Stimulated activated CD4-positive, alpha-beta T cell treated with anti-CD3 and anti-CD28 coated beads, TNF-alpha, amount 100 ng/mL, for 24 hours (primary cell): ENCODE measurements around the gene FPGT.
"Not testable (repeated sequence)": the region's sequence is repeated elsewhere in the genome, so short reads cannot be mapped to it uniquely, and the experiment has no call there.

Source experiments
- DNase-seq, 3 experiments: peaks; one replicate each; pipeline ENCODE4 v3.0.0-alpha.2; 2020; ENCODE audit warnings: low read depth in 3 of 3

The FPGT gene

DNA sequence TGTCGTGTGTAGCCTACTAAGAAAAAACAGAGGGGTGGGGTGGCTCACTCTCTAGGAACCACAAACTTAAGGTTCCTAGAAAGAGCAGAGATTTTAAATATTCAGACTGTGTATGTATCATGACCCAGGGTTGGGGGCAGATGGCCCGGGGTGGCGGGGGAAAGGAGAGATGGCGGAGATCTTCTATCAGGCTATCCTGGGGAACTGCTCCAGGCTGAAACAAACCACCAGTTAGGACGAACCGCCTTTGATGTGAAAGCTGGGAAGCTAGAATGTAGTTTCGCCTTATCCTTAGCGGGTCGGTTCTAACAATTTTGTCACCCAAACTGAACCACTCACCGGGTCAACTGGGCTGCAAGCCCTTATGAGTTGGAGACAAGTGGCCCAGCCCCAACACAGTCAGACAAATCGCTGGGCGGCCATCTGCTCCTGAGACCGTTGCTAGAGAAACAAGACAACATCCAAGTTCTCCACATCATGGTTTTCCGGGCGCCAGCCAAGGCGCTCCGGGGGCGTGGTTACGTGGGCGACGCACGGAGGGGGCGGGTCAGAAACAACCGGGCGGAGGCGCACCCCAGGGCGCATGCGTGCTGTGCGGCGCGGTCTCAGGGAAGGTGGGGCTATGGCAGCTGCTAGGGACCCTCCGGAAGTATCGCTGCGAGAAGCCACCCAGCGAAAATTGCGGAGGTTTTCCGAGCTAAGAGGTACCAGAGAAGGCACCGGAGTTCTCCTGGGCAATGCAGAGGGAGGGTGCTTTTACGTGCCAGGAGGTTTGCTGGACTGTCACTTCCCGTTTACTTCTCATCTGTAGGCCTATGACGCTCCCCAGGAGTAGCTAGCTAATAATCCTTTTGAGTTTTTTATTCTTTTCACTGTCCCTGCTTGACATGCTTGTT, at the start of gene FPGT, which contains the start of gene LRRIQ3:
TSS of gene FPGT (plus strand) at position 586 of the 896 bp plus-strand sequence. CDS start at position 623, 37 bp downstream.
TSS of gene LRRIQ3 (minus strand) at position 520 of the 896 bp plus-strand sequence. CDS start 14,492 bp downstream, outside the sequence.
- DNase-seq, result peak; percentile 88 to 94 (median 92)

DNA sequence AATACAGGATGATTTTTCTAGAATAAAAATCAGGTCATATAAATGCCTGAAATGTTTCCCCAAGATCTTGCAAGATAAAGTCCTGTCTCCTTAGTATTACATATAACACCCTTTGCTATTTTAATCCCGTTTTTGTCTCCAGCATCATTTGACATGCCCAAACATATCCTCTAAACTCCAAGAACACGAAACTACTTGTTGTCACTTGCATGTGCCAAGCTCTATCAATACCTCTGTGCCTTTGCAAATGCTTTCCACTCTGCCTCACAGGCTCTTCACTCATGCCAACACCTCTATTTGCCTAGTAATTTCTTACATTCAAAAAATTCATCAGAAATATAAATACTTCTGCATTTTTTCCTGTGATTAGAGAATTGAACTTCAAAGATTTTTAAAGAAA, 38.0 kb upstream of the FPGT start:
- DNase-seq, result no peak

DNA sequence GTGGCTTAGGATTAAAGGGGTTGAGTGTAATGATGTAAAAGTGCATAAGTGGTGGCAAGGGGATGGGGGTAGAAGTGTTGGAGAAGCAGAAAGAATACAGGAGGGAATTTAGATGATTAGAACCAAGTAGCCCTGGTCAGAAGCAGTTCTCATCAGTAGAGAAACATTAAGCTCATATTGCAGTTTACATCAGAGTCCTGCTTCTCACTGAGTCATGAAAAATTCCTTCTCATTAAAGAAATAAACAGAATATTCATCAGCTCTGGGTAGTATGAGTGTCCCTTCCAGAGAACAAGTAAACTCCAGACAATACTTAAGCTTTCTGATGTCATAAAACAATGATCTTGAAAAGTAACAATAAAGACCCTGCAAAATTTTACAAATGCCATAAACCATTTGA, 36.5 kb upstream of the FPGT start:
- DNase-seq, result no peak

DNA sequence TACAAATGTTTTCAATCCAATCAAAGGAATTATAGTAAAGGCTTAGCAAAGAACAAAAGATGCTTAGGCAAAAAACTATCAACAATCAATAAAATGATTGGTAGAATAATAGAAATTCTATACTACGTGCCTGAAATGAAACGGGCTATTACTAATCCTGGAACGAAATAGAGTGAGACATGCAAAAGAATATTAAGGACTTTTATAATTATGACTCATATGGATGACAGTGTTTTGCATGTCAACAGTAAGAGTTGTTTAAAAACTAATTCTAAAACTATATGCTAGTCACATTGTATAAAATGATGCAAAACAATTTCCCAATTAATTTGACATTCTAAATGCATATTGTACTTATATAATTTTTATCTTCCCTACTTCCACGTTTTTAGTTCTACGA, 35.7 kb upstream of the FPGT start:
- no peak for DNase-seq

DNA sequence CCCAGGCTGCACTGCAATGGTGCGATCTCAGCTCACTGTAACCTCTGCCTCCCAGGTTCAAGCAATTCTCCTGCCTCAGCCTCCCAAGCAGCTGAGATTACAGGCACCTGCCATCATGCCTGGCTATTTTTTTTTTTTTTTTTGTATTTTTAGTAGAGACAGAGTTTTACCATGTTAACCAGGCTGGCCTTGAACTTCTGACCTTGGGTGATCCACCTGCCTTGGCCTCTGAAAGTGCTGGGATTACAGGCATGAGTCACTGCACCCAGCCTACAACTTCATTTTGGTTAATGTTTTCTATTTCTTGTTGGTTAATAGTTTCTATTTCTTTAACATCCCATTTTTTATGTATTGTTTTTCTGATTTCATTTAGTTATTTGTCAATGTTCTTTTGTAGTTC, 23.6 kb upstream of the FPGT start:
- not testable (repeated sequence) for DNase-seq

DNA sequence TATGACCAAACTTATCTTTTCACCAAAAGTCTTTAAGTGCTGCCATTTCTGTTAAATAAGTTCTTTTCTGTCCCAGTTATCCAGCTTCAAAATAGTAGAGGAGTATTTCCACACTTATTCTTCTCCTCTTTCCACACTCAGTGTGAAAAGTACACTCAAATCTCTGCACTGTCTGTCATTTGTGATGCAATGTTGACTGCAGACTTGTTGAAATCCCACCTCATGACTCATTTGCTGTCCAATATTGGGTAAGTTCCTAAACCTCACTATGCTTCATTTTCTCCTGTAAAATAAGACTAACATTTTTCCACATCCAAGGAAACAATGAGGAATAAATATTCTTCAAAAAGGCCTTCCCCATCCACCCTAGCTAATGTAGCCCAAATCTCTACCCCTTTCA, 17.6 kb upstream of the FPGT start:
- no peak for DNase-seq

DNA sequence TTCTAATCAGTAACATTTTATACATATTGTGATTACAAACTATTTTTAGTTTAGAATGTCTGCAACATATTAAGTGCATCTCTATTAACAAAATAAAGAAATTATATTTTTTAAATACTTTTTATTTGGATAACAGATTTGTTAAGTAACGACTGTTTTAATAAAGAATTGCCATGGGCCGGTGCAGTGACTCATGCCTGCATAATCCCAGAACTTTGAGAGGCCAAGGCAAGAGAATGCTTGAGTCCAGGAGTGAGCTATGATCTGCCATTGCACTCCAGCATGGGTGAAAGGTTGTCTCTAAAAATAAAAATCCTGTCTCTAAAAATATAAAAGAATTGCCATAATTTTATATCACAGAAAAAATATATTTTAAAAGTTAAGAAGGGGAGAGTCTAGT, 4.1 kb upstream of the FPGT start:
- no peak for DNase-seq

DNA sequence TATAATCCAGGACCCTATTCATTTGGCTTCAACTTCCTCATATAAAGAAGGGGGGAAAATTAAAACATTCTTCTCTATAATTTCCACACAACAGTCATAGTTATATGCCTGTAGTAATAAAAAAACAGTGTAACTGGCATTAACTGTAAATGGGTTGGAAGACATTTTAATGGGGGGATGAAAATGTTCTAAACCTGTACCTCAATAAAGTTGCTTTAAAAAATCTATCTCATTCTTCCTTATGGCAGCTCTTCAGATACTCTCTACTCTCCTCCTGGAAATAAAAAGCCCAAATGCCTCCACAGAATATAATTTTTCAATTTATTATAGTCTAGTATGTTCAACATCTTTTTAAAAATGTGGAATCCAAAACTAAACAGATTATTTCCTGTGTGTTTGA, 2.7 kb upstream of the FPGT start:
- no peak for DNase-seq

DNA sequence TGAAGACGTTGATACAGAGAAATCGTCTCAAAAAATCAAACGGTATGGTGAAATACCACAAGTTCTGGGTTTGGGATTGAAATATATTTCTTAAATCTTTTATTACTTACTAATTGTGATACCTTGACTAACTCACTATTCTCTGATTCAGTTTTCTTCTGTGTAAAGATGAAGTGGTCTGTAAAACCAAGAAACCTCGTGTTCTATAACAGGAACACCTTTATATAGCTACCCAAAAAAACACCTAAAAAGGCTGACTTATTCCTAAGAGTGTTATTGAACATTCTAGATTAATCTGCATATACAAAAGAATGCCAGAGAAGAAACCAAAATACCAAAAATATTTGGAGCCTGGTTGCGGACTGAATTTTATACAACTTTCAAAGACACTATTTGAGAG, 787 bp upstream of the FPGT start:
- no peak for DNase-seq

DNA sequence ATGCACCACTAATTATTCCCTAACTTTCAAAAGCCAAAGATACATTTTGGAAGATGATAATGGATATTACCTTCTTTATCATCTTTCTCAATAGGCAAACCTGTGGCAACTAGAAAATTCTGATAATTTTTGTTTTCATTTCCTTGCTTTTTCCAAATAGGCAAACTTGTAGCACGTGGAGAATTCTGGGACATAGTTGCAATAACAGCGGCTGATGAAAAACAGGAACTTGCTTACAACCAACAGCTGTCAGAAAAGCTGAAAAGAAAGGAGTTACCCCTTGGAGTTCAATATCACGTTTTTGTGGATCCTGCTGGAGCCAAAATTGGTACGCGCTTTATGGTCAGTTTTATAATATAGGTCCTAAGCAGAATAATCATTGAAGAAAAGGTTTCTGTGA, 1.5 kb downstream of the FPGT start:
- DNase-seq, result no peak

DNA sequence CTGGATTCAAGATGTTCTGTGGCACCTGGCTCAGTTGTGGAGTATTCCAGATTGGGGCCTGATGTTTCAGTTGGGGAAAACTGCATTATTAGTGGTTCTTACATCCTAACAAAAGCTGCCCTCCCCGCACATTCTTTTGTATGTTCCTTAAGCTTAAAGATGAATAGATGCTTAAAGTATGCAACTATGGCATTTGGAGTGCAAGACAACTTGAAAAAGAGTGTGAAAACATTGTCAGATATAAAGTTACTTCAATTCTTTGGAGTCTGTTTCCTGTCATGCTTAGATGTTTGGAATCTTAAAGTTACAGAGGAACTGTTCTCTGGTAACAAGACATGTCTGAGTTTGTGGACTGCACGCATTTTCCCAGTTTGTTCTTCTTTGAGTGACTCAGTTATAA, 7.2 kb downstream of the FPGT start:
- no peak for DNase-seq

DNA sequence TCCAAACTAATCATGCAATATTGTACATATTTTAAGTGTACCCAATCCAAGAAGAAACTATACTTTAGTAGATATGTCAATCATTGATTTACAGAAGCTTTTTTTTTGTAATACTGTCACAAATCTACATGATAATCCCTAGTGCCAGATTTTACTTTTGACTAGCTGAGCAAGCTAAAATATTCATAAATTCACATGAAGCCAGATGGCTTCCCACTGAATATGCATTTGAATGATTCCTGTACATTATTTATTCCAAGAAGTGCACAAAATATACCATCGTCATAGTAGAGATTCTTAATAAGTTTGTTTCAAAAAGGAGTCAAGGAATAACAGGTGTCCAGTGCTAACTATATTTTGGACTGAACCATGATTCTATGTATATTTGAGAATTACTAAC, 17.2 kb downstream of the FPGT start:
- no peak for DNase-seq

DNA sequence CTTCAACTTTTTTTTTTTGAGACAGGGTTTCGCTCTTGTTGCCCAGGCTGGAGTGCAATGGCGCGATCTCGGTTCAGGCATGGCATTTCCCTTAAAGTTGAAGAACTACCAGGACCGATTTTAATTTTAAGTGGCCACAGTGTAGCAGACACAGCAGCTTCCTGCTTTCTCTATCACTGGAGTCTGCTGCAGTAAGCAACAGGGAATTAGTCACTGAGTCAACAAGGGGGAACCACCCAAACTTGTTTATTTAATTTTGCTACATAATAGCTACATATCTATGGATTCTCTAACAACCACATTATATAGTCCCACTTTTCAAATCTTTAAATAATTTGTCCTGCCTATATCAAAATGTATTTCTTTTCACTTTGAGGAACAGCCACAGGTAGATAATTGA, 24.7 kb downstream of the FPGT start:
- DNase-seq, result no peak

DNA sequence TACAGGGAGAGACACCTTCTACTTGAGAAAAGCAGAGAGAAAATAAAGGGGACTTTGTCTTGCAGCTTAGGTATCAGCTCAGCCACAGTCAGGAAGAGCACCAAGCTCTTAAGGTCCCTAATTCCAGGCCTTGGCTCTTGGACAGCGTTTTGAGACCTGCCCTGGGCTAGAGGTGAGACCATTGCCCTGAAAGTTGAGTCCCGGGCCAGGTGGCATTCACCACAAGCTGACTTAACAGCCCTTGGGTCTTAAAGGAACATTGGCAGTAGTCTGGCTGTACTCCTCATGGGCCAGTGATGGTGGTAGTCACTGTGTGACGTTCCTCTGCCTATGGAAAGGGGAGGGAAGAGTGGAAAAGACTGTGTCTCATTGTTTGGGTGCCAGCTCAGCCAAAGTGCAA, 25.4 kb downstream of the FPGT start:
- no peak for DNase-seq

DNA sequence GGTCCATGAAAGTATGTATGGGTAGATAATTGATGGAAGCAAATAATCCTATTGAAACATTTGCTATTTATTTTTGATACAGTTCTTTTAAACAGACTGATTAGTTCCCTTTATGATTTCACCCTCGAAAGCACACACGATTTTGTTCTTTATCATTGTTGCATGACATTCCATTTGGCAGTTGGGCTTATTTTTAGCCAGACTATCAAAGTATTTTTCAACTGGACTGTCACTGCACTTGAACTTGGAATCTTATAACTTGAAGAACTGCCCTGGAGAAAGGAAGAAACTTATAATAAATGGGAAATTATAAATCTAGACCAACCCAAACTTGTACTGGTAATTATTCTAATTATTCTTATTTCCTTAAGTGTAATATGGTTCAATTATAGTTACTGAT, 37.1 kb downstream of the FPGT start, which contains the start of gene TNNI3K:
TSS of gene TNNI3K (plus strand) at position 235 of the 400 bp plus-strand sequence. CDS start at position 300, 65 bp downstream.
- DNase-seq, result no peak

DNA sequence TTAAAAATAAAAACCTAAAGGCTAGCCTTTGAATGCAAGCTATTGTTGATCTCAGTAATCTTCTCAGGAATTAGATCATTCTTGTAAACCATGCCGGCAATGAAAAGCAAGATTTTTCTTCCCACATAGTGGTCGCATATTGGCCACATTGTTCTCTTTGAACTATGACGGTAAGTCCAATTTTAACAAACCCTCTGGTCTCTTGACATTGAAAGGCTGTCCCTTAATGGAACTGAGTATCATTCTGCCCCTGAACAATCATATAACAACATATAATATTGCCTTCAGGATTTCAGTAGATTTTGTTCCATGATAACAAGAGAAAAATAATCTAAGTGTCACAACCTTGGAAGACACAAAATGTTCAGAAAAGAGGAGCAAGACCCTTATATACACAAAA, 38.4 kb downstream of the FPGT start:
- no peak for DNase-seq

DNA sequence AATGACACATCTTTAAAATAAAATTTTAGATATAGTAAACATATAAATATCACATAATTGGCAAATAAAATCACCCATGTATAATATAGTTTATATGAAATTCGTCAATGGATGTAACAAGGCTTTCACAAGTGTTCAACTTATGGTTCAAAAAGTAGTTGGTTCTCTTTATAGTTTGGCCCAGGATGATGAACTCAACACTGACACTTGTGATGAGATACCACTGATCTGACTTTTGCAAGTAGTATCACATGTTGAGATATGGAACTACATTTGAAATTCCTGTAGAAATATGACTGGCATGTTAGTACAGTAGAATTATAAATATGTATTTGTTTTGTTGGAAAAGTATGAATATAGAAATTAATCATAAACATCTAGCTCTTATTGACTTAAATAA, 39.0 kb downstream of the FPGT start:
- no peak for DNase-seq

DNA sequence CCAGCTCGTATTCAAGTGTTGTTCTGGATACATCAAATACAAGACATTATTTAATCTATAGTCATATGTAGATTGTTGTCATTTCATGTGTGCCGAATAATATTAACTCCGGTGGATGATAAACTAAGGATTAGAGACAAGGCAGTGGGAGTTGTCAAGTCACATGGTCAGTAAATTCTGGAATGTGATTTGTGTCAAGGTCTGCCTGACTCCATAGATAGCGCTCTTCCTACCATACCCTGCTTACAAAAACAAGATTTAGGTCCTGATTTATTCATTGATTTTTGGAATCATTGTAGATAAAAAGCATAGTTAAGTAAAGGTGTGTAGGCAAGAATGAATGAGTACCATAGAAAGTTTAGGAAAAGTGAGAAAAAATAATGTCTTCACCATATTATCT, 39.7 kb downstream of the FPGT start:
- DNase-seq, result no peak

DNA sequence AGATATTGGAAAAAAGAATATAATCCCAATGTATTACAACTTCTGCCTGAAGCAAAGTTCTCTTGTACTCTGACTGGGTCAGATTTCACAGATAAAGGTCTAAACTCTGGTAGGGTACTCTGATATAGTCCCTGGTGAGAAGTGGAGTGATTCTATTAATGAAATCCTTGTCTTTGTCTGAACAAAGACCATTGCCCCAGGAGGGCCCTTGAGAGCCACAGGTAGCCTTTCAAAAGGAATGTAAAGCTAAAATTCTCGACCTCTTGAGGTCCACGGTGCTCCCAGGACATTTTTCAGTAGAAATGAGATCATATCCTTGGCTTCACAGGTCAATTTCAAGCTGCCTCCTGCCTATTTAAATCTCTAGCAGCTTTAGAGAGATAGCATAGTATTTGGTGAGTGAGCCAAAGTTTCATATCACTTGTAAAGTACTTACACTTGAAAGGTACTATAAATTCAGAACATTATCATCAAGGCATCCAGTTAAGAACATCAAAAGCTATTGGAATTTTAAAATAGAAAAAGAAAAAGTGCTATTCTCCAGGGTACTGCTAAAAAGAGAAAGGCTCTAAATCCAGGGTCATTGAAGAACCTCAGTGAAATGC, 47.2 kb downstream of the FPGT start:
- no peak for DNase-seq

DNA sequence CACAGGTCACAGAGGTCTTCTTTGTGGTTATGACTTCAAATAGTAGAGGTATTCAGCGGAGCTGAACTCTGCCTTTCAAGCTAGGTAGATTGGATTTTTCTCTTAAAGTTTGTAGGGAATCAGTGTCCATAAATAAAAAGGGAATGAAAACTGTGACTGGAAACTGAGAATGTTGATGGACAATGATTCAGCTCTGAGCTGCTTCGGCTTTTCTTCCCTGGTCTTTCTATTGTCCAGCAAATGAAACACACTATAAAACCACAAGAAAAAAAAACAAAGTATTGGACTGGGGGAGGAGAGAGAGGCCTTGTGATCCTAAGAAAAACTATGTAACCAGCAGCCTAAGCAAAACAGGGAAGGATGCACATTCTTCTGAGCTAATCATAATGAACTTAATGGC, 48.3 kb downstream of the FPGT start:
- no peak for DNase-seq

DNA sequence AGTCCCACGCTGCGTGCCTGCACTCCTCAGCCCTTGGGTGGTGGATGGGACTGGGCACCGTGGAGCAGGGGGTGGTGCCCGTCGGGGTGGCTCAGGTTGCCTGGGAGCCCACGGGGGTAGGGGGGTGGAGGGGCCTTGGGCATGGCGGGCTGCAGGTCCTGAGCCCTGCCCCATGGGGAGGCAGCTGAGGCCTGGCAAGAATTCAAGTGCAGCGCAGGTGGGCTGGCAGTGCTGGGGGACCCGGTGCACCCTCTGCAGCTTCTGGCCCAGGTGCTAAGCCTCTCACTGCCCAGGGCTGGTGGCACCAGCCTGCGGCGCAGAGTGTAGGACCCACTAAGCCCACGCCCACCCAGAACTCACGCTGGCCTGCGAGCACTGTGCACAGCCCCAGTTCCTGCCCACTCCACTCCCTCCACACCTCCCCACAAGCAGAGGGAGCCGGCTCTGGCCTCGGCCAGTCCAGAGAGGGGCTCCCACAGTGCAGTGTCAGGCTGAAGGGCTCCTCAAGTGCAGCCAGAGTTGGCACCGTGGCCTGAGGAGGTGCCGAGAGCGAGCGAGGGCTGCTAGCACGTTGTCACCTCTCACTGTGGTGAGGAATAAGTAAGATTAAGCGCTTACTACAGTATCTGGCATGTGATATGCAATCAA, 50.0 kb downstream of the FPGT start:
- no peak for DNase-seq

DNA sequence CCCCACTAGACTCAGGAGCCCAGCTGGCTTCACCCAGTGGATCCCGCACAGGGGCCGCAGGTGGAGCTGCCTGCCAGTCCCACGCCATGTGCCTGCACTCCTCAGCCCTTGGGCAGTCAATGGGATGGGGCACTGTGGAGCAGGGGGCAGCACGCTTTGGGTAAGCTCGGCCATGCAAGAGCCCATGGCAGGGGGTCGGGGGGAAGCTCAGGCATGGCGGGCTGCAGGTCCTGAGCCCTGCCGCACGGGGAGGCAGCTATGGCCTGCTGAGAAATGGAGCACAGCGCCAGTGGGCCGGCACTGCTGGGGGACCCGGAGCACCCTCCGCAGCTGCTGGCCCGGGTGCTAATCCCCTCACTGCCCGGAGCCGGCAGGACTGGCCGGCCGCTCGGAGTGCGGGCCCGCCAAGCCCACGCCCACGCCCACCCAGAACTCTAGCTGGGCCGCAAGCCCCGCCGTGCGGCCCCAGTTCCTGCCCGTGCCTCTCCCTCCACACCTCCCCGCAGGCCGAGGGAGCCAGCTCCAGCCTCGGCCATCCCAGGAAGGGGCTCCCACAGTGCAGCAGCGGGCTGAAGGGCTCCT, 55.3 kb downstream of the FPGT start:
- DNase-seq, result not testable (repeated sequence)
